Measurements from ENCODE around the gene BICC1. TPM values are rescaled to one million over a fixed set of nuclear protein-coding genes. Genes with fewer than 3 reads are reported as not detected.

BICC1 gene
- total and polyA plus RNA-seq, 4 donors = 0.82 to 6.1 (median 4.5) TPM

- peak; percentile 40 for TF ChIP-seq REST (IDR thresholded peaks at IDR 0.05)
- TF ChIP-seq HNF4A (conservative IDR thresholded peaks at IDR 0.05) = peak; percentile 38 to 50
- no peak for TF ChIP-seq HNF4G (IDR thresholded peaks at IDR 0.05)
Observed at GRCh38 chr10:58666024-58666423, 153.4 kb downstream of the BICC1 start (continued).

GRCh38 chr10:58667658-58668310 is 155.1 kb downstream of the BICC1 start:
- Histone ChIP-seq H3K27ac (ENCODE audit: low read depth in 1 of 2, low read length in 2 of 2) (no peak overlapping the region), H3K4me3 (ENCODE audit: low read depth in 1 of 3, low read length in 3 of 3) (no peak overlapping the region), H3K9me3 (ENCODE audit: control insufficient read depth in 4 of 4, low read length in 3 of 4) (no peaks in the 10 kb centered on the region), H3K4me1 (ENCODE audit: control insufficient read depth in 4 of 4, insufficient read depth in 4 of 4, low read length in 3 of 4) (peaks cover 0 to 9% (median 4%) of the 10 kb centered on the region in 4 donors), H3K36me3 (ENCODE audit: control insufficient read depth in 4 of 4, insufficient read depth in 3 of 4, low read depth in 1 of 4, low read length in 3 of 4) (no peaks in the 10 kb centered on the region), H3K9ac (ENCODE audit: low read depth in 1 of 2, low read length in 2 of 2) (no peak overlapping the region), H3K27me3 (ENCODE audit: control insufficient read depth in 4 of 4, insufficient read depth in 4 of 4, low read length in 3 of 4) (no peaks in the 10 kb centered on the region)
- TF ChIP-seq REST (IDR thresholded peaks at IDR 0.05) = no peak
- no peak for TF ChIP-seq HNF4A (conservative IDR thresholded peaks at IDR 0.05)
- no peak for TF ChIP-seq EGR1 (IDR thresholded peaks at IDR 0.05; ENCODE audit: low read depth in 2 of 2)
- 90% methylated on average over 3 of the region's 3 CpGs for WGBS
- no peak for DNase-seq (ENCODE audit: low spot score)

DNA sequence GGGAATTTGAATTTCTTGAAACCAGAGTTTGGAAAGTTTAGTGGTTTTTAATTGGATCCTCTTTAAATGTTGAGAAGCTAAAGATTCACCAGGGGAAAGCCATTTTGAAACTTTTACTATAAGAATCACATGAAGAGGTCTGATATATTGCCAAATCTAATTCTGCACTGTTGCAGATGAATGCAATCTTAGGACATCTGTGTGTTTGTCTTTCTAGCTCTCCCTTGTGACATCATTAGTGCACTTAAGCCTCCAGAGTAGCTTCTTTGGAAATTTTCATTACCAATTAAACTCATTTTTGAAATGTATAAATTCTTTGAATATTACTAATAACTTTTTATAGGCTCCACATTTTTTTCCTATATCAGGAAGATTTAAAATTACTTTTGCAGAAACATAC is 160.2 kb downstream of the BICC1 start:
- TF ChIP-seq FOXA1 (IDR thresholded peaks at IDR 0.05) (no peak), JUND (IDR thresholded peaks at IDR 0.05) (no peak), HNF4G (IDR thresholded peaks at IDR 0.05) (no peak), SP1 (IDR thresholded peaks at IDR 0.05) (no peak)
- TF ChIP-seq, protein P1, sequence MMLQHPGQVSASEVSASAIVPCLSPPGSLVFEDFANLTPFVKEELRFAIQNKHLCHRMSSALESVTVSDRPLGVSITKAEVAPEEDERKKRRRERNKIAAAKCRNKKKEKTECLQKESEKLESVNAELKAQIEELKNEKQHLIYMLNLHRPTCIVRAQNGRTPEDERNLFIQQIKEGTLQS (IDR thresholded peaks at IDR 0.05) = no peak
- TF ChIP-seq, protein P2, sequence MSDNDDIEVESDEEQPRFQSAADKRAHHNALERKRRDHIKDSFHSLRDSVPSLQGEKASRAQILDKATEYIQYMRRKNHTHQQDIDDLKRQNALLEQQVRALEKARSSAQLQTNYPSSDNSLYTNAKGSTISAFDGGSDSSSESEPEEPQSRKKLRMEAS (IDR thresholded peaks at IDR 0.05) = no peak
- no peaks in the 10 kb centered on the region for H3K4me1 ChIP-seq (ENCODE audit: control insufficient read depth in 4 of 4, insufficient read depth in 4 of 4, low read length in 3 of 4)
- no peaks in the 10 kb centered on the region for H3K9me3 ChIP-seq (ENCODE audit: control insufficient read depth in 4 of 4, low read length in 3 of 4)
- H3K27ac ChIP-seq (ENCODE audit: low read depth in 1 of 2, low read length in 2 of 2) = no peak overlapping the region
- no peaks in the 10 kb centered on the region for H3K36me3 ChIP-seq (ENCODE audit: control insufficient read depth in 4 of 4, insufficient read depth in 3 of 4, low read depth in 1 of 4, low read length in 3 of 4)
- no peak for DNase-seq (ENCODE audit: low spot score)
- no peak overlapping the region for H3K9ac ChIP-seq (ENCODE audit: low read depth in 1 of 2, low read length in 2 of 2)
- no peaks in the 10 kb centered on the region for H3K27me3 ChIP-seq (ENCODE audit: control insufficient read depth in 4 of 4, insufficient read depth in 4 of 4, low read length in 3 of 4)
- no peak overlapping the region for H3K4me3 ChIP-seq (ENCODE audit: low read depth in 1 of 3, low read length in 3 of 3)

Measured in liver (tissue), 9 donors.